Measurements from ENCODE around the gene DBX1. TPM values are rescaled to one million over a fixed set of nuclear protein-coding genes. Genes with fewer than 3 reads are reported as not detected.

Gene DBX1
- total and polyA plus RNA-seq, 2 experiments from 2014 or later, result not detected

DNA sequence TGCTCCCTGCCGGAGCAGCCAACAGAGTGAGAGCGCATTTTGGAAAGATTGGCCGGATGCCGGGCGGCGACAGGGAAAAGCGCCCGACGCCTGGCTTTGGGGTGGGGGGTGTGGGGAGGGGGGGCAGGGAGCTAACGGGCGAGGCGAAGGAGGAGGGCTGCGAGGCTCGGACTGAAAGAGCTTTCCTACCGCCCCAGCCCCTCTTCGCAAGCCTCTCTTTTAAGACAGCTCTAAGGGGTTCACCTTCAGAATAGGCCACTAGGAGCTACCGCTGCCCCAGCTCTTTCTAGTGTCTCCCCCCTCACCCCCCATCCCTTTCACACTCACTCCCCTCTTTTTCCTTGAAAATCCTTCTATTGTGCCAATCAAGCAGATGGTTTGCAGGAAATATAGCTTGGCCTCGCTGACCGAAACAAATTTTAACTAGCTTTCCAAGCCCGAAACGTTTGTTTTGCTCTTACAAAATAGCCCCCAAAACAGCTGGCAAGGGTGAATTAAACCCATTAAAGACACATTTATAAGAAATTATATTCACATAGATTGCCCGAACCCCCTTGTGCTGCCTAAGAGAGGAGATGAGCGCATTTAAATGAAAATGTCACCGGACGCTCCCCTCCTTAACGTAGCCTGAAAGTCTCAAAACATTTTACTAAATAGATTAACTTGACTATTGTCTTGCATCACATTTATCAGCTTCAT is 3.7 kb upstream of the DBX1 start:
- Histone ChIP-seq H3K79me2 (replicated peaks; ENCODE audit: insufficient read depth) (no peaks in the 10 kb centered on the region), H3K4me3 (peak overlapping the region; percentile 52), H3K27me3 (ENCODE audit: insufficient read depth) (peaks cover 100% of the 10 kb centered on the region), H3K9me2 (ENCODE audit: insufficient read depth) (no peaks in the 10 kb centered on the region), H3K36me3 (ENCODE audit: insufficient read depth) (no peaks in the 10 kb centered on the region; the same call in 1 of the 2 replicates), H3F3A (replicated peaks; ENCODE audit: low read depth) (peaks cover 28% of the 10 kb centered on the region), H4K20me1 (replicated peaks; ENCODE audit: insufficient read depth) (peaks cover 10% of the 10 kb centered on the region), H3K27ac (ENCODE audit: low read depth) (no peak overlapping the region), H3K4me1 (ENCODE audit: insufficient read depth) (peaks cover 54% of the 10 kb centered on the region), H2AFZ (peak overlapping the region; percentile 90), H3K4me2 (peak overlapping the region; percentile 79)
- H3K27ac Mint-ChIP-seq, result no peak overlapping the region
- ATAC-seq, result peak; percentile 44
- peak overlapping the region; percentile 75 for H3K4me3 Mint-ChIP-seq
- H3K36me3 Mint-ChIP-seq (ENCODE audit: low read depth), result no peaks in the 10 kb centered on the region
- no peaks in the 10 kb centered on the region; the same call in 2 of the 3 replicates for H3K9me3 Mint-ChIP-seq
- TF ChIP-seq, protein P1, sequence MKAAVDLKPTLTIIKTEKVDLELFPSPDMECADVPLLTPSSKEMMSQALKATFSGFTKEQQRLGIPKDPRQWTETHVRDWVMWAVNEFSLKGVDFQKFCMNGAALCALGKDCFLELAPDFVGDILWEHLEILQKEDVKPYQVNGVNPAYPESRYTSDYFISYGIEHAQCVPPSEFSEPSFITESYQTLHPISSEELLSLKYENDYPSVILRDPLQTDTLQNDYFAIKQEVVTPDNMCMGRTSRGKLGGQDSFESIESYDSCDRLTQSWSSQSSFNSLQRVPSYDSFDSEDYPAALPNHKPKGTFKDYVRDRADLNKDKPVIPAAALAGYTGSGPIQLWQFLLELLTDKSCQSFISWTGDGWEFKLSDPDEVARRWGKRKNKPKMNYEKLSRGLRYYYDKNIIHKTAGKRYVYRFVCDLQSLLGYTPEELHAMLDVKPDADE (IDR thresholded peaks at IDR 0.05), result no peak
- TF ChIP-seq ZNF331 (CRISPR knock-in tag; IDR thresholded peaks at IDR 0.05; ENCODE audit: low read depth) (no peak), POLR2AphosphoS5 (IDR thresholded peaks at IDR 0.05; ENCODE audit: low read depth) (no peak), ZNF114 (CRISPR knock-in tag; IDR thresholded peaks at IDR 0.05) (no peak), EZH2 (IDR thresholded peaks at IDR 0.05; ENCODE audit: low read depth, unreplicated experiment) (peak; percentile 74), NANOG (IDR thresholded peaks at IDR 0.05; ENCODE audit: borderline replicate concordance) (no peak)
- TF ChIP-seq, protein P2, sequence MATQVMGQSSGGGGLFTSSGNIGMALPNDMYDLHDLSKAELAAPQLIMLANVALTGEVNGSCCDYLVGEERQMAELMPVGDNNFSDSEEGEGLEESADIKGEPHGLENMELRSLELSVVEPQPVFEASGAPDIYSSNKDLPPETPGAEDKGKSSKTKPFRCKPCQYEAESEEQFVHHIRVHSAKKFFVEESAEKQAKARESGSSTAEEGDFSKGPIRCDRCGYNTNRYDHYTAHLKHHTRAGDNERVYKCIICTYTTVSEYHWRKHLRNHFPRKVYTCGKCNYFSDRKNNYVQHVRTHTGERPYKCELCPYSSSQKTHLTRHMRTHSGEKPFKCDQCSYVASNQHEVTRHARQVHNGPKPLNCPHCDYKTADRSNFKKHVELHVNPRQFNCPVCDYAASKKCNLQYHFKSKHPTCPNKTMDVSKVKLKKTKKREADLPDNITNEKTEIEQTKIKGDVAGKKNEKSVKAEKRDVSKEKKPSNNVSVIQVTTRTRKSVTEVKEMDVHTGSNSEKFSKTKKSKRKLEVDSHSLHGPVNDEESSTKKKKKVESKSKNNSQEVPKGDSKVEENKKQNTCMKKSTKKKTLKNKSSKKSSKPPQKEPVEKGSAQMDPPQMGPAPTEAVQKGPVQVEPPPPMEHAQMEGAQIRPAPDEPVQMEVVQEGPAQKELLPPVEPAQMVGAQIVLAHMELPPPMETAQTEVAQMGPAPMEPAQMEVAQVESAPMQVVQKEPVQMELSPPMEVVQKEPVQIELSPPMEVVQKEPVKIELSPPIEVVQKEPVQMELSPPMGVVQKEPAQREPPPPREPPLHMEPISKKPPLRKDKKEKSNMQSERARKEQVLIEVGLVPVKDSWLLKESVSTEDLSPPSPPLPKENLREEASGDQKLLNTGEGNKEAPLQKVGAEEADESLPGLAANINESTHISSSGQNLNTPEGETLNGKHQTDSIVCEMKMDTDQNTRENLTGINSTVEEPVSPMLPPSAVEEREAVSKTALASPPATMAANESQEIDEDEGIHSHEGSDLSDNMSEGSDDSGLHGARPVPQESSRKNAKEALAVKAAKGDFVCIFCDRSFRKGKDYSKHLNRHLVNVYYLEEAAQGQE (IDR thresholded peaks at IDR 0.05; ENCODE audit: unreplicated experiment), result no peak
- DNase-seq (ENCODE audit: low spot score), result peak; percentile 70
- peaks cover 65% of the 10 kb centered on the region for H3K4me1 Mint-ChIP-seq
- H3K27me3 Mint-ChIP-seq (ENCODE audit: insufficient read depth, low read depth, poor library complexity), result peaks cover 89% of the 10 kb centered on the region

DNA sequence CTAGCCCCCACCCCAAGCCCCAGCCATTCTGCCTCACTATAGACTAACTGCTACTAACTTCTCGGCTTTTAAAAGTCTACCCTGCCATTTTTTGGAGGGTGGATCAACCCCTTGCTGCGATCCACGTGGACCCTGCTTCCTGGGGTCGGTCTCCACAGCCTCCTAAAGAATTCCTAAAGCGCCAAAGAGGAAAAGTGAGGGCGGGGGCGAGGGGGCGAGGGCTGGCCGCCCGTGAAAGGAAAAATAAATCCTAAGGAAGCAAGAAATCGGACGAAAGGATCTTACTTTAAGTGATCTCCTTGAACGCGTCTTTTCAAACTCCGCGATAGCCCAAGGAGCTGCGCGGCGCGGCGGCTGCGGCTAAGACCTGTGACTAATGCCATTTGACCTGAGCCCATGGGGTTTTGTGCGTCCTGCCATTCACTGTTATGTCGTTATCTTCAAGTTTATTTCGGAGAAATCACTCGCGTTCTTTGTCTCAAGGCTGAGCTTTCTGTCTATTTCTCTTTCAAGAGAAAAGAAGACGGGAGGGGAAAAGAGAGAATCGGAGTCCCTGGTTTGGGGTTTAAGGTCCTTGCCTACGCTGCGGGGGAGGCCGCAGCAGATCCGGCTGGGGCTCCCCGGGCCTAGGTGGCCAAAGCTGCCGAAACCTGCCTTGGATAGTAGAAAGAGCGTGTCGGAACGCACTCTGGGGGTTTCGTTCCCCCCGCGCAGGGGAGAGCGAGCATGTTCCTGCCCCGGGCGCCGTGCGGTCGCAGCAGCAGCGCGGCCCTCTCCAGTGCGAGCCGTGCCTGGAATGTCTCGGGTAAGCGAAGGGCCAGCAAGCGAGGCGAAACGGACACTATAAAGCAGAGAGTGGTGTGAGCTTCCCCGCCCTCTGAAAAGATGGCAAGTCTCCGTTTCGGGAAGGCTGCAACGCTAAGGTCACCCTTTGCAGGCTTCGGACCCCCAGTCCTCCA is 2.8 kb upstream of the DBX1 start:
- Histone ChIP-seq H3K4me3 (peak overlapping the region; percentile 52), H3K27ac (ENCODE audit: low read depth) (no peak overlapping the region), H3K36me3 (ENCODE audit: insufficient read depth) (no peaks in the 10 kb centered on the region; the same call in 1 of the 2 replicates), H3K79me2 (replicated peaks; ENCODE audit: insufficient read depth) (no peaks in the 10 kb centered on the region), H3K27me3 (ENCODE audit: insufficient read depth) (peaks cover 100% of the 10 kb centered on the region), H2AFZ (peak overlapping the region; percentile 90), H3K4me2 (peak overlapping the region; percentile 79), H3F3A (replicated peaks; ENCODE audit: low read depth) (peaks cover 35% of the 10 kb centered on the region), H3K9me2 (ENCODE audit: insufficient read depth) (no peaks in the 10 kb centered on the region), H3K4me1 (ENCODE audit: insufficient read depth) (peaks cover 62% of the 10 kb centered on the region), H4K20me1 (replicated peaks; ENCODE audit: insufficient read depth) (peaks cover 10% of the 10 kb centered on the region)
- peak overlapping the region; percentile 75 for H3K4me3 Mint-ChIP-seq
- peak; percentile 44 for ATAC-seq
- H3K27ac Mint-ChIP-seq, result no peak overlapping the region
- peaks cover 96% of the 10 kb centered on the region for H3K27me3 Mint-ChIP-seq (ENCODE audit: insufficient read depth, low read depth, poor library complexity)
- peaks cover 73% of the 10 kb centered on the region for H3K4me1 Mint-ChIP-seq
- DNase-seq (ENCODE audit: low spot score), result peak; percentile 77
- H3K36me3 Mint-ChIP-seq (ENCODE audit: low read depth), result no peaks in the 10 kb centered on the region
- H3K9me3 Mint-ChIP-seq, result no peaks in the 10 kb centered on the region; the same call in 2 of the 3 replicates
- peak; percentile 84 for TF ChIP-seq EZH2phosphoT487 (IDR thresholded peaks at IDR 0.05; ENCODE audit: unreplicated experiment)
- no peak for TF ChIP-seq ZNF114 (CRISPR knock-in tag; IDR thresholded peaks at IDR 0.05)
- TF ChIP-seq POLR2AphosphoS5 (IDR thresholded peaks at IDR 0.05; ENCODE audit: low read depth), result no peak
- peak; percentile 99 for TF ChIP-seq EZH2 (IDR thresholded peaks at IDR 0.05; ENCODE audit: low read depth, unreplicated experiment)
